SK-N-SH (cell line): Measurements from ENCODE around the gene CNTNAP5.

Source experiments
- EP300 ChIP-seq, 2 experiments: IDR thresholded peaks; 2 replicates each; pipeline versions ENCODE4 v1.4.0 to v1.6.1; 2012; ENCODE audit warnings: borderline replicate concordance in 1 of 2, low read depth in 1 of 2, low read length in 1 of 2
- FOSL2 ChIP-seq: IDR thresholded peaks from 2 replicates; pipeline ENCODE4 v1.4.0; 2012; ENCODE audit warnings: low read depth, mild to moderate bottlenecking, moderate library complexity, borderline replicate concordance
- FOXM1 ChIP-seq: IDR thresholded peaks from 2 replicates; pipeline ENCODE4 v1.4.0; 2012; ENCODE audit warnings: low read depth, mild to moderate bottlenecking
- GABPA ChIP-seq: IDR thresholded peaks from 2 replicates; pipeline ENCODE4 v1.4.0; 2012; ENCODE audit warnings: low read depth, mild to moderate bottlenecking
- GATA2 ChIP-seq: sonication (generic); formaldehyde crosslinking; IDR thresholded peaks from 2 replicates; pipeline ENCODE4 v1.5.0; 2020; ENCODE audit warnings: mild to moderate bottlenecking, missing genetic modification reagents
- JUND ChIP-seq: IDR thresholded peaks from 2 replicates; pipeline ENCODE4 v1.4.0; 2012
- MAX ChIP-seq: IDR thresholded peaks from 2 replicates; pipeline ENCODE4 v1.4.0; 2012; ENCODE audit warnings: low read depth
- MXI1 ChIP-seq: IDR thresholded peaks from 2 replicates; pipeline ENCODE4 v1.6.1; 2012; ENCODE audit warnings: mild to moderate bottlenecking, low read depth, low read length, improper control_type of control experiment
- NRF1 ChIP-seq: IDR thresholded peaks from 2 replicates; pipeline ENCODE4 v1.6.1; 2012; ENCODE audit warnings: low read depth, mild to moderate bottlenecking, low read length
- POLR2AphosphoS5 ChIP-seq: IDR thresholded peaks from 2 replicates; pipeline ENCODE4 v1.6.1; 2012; ENCODE audit warnings: low read depth, low read length
- RFX5 ChIP-seq: IDR thresholded peaks from 2 replicates; pipeline ENCODE4 v1.6.1; 2012; ENCODE audit warnings: mild to moderate bottlenecking, improper control_type of control experiment, low read length
- YY1 ChIP-seq: IDR thresholded peaks from 2 replicates; pipeline ENCODE4 v1.4.0; 2012; ENCODE audit warnings: low read depth, mild to moderate bottlenecking
- TF ChIP-seq, protein P1 (sequence below): fragments of 200-600 bp; sonication (generic); IDR thresholded peaks from 2 replicates; pipeline ENCODE4 v1.6.1; 2017; ENCODE audit warnings: antibody characterized with exemption, mild to moderate bottlenecking, moderate library complexity

- TF ChIP-seq, protein P1, sequence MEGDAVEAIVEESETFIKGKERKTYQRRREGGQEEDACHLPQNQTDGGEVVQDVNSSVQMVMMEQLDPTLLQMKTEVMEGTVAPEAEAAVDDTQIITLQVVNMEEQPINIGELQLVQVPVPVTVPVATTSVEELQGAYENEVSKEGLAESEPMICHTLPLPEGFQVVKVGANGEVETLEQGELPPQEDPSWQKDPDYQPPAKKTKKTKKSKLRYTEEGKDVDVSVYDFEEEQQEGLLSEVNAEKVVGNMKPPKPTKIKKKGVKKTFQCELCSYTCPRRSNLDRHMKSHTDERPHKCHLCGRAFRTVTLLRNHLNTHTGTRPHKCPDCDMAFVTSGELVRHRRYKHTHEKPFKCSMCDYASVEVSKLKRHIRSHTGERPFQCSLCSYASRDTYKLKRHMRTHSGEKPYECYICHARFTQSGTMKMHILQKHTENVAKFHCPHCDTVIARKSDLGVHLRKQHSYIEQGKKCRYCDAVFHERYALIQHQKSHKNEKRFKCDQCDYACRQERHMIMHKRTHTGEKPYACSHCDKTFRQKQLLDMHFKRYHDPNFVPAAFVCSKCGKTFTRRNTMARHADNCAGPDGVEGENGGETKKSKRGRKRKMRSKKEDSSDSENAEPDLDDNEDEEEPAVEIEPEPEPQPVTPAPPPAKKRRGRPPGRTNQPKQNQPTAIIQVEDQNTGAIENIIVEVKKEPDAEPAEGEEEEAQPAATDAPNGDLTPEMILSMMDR, result no peak
- TF ChIP-seq POLR2AphosphoS5 (no peak), MXI1 (no peak), FOSL2 (no peak), EP300 (IDR thresholded peaks at IDR 0.05; ENCODE audit: borderline replicate concordance in 1 of 2, low read depth in 1 of 2, low read length in 1 of 2) (no peak), JUND (no peak), GABPA (no peak), FOXM1 (no peak), YY1 (no peak), NRF1 (no peak), GATA2 (CRISPR knock-in tag) (no peak), MAX (no peak), RFX5 (no peak)
These were observed 223.3 kb downstream of the CNTNAP5 start for GRCh38 chr2:124248386-124248785.
